GM12873 (cell line): ENCODE measurements around the gene MGST3.
A peak's percentile ranks its signal among the peaks of the same experiment; 100 is the strongest.

Experiments used
- CTCF ChIP-seq: IDR thresholded peaks from 2 replicates; pipeline ENCODE4 v1.5.1; 2012; ENCODE audit warnings: low read depth, mild to moderate bottlenecking, moderate library complexity, low read length, control low read depth; ENCODE audit not compliant: insufficient read depth; ENCODE audit errors: missing control alignments

MGST3 gene

GRCh38 chr1:165683848-165684485, 52.9 kb downstream of the MGST3 start:
- TF ChIP-seq CTCF = no peak

DNA sequence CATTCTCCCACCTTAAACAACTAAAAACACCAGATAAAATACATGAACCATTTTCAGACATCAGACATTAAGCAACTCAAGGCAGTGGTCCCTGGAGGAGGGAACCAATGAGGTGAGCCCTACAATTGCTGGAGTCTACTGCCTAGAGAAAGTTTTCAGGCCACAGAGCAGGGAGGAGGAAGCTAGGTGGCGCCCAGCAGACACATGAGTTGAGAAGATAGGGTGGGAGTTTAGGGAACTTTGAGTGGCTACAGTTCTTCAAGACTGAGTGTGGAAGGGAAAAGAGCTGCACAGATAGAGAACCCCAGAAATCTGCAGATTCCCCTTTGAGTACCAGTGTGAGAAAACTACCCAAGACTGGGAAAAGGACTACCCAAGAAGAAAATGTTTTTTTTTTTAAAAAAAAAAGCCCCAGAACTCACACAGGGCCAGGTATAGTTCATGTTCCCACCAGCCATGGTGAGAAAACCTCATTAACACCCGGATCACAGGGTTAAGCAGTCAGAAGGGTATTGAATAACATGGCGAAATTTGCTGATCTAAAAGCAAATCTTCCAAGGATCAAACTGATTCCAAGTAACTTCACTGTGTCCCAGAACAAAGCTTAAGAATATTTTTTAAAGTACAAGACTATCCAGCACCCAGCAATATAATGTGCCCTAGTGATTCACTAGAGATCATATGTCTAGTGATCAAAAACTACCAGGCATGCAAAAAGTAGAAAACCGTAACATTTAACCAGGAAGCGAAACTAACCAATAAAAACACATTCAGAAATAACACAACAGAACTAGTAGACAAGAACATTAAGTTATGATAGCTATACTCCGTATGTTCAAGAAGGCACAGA, 55.3 kb downstream of the MGST3 start:
- peak; percentile 22 for TF ChIP-seq CTCF

GRCh38 chr1:165686971-165687433, 56.0 kb downstream of the MGST3 start:
- no peak for TF ChIP-seq CTCF

DNA sequence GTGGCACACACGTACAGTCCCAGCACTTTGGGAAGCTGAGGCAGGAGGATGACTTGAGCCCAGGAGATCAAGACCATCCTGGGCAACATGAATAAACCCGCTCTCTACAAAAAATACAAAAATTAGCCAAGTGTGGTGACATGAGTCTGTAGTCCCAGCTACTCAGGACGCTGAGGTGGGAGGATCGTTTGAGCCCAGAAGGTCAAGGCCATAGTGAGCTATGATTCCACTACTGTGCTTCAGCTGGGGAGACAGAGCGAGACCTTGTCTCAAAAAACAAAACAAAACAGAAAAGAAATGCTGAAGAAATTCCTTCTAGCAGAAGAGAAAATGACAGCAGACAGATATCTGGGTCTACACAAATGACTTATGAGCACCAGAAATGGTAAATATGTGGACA, 57.0 kb downstream of the MGST3 start:
- no peak for TF ChIP-seq CTCF

DNA sequence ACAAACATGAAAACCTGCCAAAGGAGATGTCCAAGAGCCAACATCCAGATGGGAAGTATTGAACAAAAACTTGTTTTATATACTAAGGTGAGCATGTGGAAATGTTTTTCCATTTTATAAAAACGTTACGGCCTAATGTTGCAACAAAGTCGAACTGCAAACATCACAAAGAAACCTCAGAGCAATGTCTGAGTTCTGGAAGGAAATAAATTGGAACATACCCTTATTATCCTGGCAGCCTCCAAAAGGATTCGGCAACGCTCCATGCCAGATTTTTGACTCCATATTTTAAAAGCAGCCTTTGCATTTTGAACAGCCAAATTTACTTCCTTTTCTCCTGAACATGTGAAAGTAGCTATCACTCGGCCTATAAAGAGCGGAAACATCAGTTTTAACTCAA, 64.0 kb downstream of the MGST3 start:
- TF ChIP-seq CTCF = no peak

GRCh38 chr1:165696625-165697100, 65.6 kb downstream of the MGST3 start:
- no peak for TF ChIP-seq CTCF

GRCh38 chr1:165697491-165697880, 66.5 kb downstream of the MGST3 start:
- no peak for TF ChIP-seq CTCF
